SKM-1 (cell line): ENCODE data around the gene MLYCD.

Experiments
- DNase-seq: peaks from one replicate; lab custom pipeline; 2025; ENCODE audit not compliant: unreplicated experiment; lab: John Stamatoyannopoulos, UW

Gene MLYCD

DNA sequence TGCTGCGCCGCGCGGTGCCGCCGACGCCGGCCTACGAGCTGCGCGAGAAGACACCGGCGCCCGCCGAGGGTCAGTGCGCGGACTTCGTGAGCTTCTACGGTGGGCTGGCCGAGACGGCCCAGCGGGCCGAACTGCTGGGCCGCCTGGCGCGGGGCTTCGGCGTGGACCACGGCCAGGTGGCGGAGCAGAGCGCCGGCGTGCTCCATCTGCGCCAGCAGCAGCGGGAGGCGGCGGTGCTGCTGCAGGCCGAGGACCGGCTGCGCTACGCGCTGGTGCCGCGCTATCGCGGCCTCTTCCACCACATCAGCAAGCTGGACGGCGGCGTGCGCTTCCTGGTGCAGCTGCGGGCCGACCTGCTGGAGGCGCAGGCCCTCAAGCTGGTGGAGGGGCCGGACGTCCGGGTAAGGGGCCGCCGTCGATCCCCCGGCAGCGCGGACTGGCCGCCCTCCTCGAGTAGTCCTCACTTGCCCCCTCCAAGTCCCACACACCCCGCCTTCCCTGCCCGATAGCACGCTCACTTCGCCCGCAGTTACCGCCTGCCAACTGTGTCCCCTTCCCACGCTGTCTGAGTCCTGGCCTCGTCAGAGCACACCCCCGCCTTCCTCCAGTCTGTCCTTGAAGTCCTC is 470 bp downstream of the MLYCD start:
- no peak for DNase-seq

DNA sequence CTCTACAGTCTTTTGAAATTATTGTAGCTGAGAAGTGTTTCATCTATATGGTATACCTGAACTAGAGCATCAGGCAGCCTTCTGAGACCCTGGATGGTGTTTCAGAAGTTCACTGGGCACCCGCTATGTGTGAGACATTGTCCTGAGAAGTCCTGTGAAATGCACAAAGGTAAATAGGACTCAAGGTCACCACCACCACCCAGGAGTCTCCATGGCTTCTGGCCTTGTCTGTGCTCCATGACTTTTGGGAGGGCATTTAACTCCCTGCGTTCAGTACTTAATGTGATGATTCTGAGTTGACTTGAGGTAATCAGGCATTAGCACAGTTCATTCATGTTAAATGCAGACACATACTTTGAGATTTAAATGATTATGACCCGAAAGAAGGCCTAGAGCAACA is 1.1 kb downstream of the MLYCD start:
- no peak for DNase-seq

DNA sequence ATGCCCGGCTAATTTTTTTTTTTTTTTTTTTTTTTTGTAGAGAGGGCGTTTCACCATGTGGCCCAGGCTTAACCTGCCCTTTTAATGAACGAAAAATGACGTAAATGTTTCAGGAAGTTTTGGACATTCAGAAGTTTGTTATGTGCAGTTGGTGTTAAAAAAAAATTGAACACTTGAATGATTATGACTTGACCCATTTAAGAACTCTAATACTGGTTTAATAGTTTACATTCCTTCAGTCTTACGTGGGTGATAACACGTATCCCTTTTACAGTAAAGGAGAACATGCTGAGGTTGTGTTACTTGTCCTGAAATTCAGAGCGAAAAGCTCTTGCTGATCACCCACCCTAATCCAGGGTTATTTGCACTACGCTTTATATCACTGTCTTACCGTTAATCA is 1.7 kb downstream of the MLYCD start:
- no peak for DNase-seq

DNA sequence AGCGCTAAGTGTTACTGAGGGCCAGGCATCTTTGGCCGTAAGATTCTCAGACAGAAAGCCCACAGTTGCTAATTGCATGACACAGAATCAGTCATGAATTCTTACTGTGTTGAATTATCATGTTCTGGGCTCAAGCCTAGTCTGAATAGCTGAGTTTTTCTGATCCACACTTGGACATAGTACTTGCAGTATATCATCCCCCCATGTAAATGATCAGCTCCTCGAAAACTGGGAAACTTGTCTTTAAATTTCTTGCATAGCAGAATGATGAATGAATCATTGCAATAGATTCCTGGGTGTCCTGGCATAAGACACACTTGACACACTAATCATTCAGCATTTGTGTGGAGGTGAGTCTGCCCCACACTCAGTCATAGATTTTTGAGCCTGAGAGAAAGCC is 2.2 kb downstream of the MLYCD start:
- DNase-seq = no peak

DNA sequence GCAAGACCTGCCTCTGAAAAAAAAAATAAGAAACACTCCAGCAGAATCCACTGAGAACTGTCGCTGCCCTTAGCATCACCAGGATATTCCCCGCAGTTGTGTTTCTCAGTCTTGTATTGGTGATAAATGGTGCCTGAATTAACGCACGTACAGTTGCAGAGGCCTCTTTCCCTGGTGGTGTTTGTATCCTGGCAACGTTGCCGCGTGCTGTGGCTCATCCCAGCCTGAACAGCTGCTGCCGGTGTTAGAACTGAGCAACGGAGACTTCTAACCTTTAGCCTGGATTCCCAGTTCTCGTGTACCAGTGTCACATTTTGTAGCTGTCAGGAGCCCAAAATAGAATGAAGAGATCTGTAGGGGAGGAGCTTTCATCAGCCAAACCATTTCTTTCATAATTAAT is 4.8 kb downstream of the MLYCD start:
- no peak for DNase-seq

DNA sequence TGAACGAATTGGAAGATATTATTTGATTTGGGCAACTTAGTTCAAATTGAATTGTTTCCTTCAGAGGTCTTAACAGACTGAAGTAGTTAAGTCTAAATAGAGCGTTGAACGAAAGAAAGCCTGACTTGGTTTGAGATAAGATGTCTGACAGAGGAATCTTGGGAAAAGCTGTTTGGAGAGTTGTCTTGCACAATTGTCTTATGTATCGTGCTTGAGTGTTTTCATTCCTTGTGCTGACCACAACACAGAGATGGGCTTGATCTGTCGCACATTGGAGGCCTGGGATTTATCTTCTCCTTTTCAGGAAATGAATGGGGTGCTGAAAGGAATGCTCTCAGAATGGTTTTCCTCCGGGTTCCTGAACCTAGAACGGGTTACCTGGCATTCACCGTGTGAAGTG is 7.8 kb downstream of the MLYCD start:
- no peak for DNase-seq

DNA sequence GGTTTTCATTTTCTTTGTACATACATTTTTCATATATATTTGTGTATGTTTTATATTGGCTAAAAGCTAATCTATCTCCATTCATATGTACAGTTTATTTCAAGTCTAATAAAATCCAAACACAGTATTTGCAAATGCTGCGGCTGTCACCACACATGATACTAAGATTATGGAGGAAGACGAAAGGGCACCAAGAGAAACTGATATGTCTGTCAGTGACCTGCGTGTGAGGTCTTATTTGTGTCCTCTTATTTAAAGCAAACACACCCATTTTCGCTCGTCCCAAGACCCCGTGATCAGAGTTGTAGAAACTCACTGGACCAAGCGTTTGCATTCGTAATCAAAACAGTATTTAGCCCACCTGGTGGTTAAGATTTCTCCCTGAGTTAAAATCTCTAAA is 8.2 kb downstream of the MLYCD start:
- no peak for DNase-seq

DNA sequence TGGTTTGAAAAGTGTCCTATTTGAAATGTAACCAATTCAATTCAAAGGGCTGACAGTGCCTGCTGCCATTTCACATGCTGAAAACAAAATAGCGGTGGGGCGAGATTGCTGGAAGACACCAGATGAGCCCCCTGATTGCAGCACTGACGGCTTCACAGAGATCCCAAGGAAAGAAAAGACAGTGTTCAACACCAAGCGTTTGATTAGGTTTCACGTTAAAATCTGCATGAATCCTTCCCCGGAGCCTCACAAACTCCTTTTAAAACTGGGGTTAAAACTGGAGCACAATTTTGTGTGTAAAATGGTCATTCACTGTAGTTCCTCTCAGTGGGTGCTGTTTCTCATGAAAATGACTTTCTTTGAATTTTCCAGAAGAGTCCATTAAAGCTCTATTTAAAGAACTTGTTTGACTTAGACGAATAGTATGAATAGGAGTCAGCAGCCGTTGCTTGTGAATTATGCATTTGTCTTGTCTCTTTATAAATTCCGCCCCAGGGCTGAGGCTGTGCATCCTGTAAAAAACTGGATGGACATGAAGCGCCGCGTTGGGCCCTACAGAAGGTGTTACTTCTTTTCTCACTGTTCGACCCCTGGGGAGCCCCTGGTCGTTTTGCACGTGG is 8.8 kb downstream of the MLYCD start:
- DNase-seq = no peak

DNA sequence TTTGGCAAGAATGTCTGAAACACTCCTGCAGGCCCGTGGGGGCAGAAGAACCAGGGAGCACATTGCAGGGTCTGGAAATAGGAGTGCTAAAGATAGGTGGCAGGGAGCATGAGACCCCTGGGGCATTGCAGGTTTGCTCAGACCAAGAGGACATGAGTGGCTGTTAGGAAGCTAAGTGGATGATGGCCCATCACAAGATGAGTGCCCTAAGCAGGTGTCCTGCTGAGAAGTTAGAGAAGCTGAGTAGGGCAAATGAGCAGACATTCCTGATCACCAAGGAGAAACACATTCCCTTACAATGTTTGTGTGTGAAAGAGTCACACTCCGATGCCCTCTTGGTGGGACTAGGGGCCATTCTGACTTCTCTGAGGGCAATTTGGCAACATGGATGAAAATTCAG is 9.9 kb downstream of the MLYCD start:
- DNase-seq = no peak

DNA sequence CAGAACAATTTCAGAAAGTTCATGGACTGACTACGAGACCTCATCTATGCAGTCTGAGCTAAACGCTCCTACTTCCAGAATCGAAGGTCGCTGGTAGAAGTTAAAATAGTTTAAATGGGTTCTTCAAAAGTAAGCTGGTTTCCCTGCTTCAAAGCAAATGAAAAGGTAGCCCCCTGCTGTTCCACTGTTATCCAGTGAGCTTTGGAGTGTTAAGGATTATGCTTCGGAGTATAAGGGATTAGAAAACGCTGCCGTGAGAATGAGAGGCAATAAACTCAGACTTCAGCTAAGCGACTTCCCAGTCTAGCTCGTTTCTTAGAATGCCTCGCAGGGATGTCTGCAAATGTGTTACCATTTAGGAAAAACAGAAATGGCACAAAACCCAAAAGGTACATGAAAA is 12.4 kb downstream of the MLYCD start:
- DNase-seq = no peak

DNA sequence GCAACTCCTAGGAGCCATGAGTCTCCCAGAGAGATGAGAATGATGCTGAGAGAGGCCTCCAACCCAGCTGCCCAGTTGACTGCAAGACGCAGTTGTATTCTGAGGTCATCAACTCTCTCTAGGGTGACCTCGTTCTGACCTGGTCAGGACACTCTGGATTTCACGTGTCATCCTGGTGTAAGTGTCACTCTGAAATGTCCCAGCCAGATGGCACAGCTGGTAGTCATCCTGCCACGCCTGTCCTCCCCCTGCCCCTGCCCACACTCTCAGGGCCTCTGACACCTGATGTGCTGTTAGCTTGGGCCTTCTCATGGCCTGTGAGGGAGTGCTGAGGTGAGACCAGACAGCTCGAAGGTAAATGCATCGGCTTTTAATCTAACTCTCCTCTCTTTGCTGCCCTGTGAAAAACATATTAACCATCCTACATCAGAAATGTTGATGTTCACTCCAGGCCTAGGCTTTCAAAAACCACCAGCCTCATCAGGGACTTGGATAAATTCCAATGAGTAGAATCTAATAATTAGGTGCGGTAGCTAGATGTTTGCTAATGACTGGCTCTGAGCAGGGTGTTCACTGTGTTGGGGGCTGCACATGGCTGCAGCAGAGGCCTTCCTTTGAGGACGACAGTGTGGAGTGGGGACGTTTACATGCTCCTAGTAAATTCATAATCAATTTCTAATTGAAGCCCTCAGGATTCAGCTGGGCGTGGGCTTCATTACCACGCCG is 13.8 kb downstream of the MLYCD start:
- DNase-seq = no peak

DNA sequence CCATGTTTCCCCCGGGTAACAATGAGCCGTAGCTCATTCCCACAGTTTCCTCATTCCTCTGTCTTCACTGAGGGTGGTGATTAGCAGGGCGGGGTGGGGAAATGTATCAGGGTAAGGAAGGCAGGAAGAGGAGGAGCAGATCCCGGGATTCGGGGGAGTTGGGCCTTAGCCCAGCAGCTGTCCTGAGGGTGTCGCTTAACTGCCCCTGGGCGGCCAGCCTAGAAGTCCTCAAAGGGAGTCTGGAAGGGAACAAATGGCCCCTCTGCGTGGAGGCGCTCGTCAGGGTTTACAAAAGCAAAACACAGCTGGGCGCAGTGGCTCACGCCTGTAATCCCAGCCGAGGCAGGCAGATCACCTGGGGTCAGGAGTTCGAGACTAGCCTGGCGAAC is 14.3 kb downstream of the MLYCD start:
- no peak for DNase-seq

DNA sequence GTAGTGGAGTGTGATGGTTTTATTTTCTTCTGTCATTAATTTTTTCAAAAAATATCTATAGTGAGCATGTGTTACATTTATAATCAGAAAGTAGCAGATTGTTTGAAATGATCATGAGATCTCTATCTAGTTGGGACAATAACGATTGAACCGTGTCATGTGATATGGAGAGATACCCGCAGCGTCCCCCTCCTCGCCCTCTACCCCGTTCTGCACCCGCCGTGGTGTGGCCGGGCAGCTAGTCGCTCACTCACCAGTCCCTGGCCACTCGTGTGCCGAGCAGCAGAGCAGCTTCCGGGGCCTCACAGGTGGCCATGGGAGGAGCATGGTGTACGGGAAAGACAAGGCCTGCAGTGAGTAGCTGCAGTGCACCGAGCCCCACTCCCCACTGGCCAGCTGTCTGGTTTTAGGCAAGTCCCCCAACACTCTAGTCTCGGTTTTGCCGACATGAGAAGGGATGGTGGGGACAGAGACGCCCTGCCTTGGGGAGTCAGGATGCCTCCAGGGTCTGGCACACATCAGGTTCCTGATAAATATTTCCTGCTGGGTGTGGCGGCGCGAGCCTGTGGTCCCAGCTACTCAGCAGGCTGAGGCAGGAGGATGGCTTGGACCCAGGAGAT is 15.3 kb downstream of the MLYCD start:
- no peak for DNase-seq

DNA sequence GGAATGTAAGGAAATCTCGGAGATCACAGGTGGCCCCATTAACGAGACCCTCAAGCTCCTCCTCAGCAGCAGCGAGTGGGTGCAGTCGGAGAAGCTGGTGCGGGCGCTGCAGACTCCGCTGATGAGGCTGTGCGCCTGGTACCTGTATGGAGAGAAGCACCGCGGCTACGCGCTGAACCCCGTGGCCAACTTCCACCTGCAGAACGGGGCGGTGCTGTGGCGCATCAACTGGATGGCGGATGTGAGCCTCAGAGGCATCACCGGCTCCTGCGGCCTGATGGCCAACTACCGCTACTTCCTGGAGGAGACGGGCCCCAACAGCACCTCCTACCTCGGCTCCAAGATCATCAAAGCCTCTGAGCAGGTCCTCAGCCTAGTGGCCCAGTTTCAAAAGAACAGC is 16.2 kb downstream of the MLYCD start:
- no peak for DNase-seq

DNA sequence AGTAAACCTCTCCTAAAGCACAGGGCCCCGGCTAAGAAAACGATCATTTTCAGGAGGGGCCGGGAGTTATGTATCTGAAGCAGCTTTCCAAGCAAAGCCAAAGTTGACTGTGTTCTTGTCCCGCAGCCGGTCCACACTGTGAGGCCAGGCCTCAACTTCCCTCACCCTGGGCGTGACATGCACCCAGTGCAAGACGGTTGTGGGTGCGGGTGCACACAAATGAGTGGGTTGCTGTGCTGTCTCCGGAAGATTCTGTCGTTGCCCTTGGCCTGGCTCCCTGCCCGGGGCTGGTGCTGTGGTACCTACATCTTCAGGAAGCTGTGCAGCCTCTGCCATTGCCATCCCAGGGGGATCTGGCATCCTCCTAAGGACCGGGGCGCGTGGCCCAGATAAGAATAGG is 16.6 kb downstream of the MLYCD start:
- DNase-seq = no peak

DNA sequence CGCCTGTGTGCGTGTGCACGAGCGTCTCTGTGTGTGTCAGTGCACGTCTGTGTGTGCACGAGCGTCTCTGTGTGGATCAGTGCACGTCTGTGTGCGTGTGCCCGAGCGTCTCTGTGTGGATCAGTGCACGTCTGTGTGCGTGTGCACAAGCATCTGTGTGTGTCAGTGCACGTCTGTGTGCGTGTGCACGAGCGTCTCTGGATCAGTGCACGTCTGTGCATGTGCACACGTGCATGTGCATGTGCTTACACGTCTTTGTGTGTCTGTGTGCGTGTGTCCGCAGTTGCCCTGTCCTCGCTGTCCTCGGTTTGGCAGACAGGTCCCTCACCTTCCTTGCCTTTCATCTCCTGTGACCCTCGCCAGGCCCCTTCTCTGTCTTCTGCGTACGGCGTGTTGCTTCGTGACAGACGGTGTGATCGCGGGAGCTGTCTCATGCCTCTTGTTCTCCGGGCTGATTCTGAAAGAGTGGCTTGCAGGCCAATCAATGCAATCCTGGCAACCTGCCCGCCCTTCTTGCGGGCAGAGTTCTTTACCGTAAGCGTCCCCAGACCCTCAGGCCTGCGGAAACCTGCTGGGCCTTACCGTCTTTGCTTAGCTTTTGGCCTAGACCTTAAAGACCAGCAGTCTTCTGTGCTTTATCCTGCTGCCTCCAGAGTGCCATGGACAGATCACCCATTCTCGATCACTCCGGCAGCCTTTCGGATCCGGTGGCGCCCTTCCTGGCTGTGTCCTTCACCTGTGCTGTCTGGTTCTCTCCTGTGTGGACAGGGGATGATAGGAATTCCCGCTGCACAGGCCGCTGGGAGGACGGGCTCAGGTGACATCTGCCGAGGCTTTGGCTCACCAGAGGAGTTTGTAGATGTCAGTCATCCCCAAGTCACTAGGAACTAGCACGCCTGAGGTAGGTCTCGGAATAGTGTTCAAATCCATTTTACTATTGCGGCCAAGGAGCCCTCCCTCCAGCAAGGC is 18.5 kb downstream of the MLYCD start:
- no peak for DNase-seq

DNA sequence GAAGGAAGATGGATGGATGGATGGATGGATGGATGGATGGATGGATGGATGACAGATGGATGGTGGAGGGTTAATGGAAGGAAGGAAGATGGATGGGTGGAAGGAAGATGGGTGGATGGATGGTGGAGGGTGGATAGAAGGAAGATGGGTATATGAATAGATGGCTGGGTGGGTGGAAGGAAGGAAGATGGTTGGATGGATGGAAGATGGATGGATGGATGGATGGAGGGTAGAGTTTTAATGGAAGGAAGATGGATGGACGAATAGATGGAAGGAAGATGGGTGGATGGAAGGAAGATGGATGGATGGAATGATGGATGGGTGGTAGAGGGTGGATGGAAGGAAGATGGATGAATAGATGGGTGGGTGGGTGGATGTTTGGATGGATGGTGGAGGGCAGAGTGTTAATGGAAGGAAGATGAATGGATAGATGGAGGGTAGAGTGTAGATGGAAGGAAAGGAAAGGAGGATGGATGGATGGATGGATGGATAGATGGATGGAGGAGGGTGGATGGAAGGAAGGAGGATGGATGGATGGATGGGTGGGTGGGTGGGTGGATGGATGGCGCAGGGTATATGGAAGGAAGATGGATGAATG is 22.1 kb downstream of the MLYCD start:
- DNase-seq = no peak

DNA sequence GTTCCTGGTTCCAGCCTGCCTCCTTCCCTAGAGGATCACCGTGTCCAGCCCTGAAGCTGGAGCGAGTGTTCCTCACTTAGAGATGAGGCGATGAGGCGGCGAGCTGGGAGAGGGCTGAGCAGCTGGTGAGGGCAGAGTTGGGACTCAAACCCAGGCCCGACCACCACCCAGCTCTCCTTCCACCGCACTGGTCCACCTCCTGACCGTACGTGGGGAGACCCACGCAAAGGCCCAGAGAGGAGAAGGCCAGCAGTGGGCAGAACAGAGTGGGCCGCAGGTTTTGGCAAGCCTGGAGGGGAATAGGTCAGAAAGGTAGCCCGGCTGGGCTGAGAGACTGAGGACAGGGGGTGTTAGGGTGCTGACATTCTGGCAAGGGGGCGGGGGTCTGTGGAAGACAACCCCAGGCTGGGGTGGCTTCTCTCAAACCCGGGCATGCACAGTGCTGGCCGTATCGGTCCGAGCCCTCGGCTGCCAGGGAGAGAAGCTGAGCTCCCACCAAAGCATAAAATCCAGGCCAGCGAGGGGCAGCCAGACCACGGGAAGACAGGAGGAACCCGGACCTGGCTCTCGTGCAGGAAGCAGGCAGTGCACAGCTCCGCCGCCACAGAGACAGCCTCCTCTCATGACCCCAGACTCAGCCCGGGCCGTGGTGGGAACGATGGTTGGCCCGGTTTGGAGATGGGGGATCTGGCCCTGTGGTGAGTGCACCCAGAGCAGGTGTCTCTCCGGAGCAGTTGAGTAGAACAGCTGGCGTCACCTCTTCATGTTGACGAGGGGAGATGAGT is 24.9 kb downstream of the MLYCD start:
- no peak for DNase-seq

DNA sequence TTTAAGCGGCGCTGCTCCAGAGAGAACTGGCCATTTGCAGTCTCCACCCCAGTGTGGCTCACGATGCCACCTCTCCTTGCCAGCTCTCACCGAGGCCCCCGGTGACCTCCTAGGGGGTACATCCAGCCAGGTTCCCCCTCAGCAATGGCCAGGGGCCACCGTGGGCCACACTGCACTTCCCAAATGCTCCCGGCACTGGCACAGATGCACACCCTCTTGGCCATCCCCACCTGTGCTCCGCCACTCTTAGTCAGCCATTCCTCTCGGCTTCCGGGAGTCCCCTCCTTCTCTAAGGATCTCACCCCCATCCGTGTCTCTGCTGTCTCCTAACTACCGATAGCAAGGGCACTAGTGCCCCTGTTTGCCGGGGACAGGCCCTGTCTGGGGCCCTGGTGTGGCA is 25.8 kb downstream of the MLYCD start:
- no peak for DNase-seq
